Endothelial cell of umbilical vein (primary cell): Measurements from ENCODE around the gene RNF187. TPM values are rescaled to one million over a fixed set of nuclear protein-coding genes. Genes with fewer than 3 reads are reported as not detected.

Experiments
- BruUV-seq: library from RNA; stranded (reverse); fragments of 400-500 nt; replicated peaks from 2 replicates; lab custom pipeline; 2021; lab: Mats Ljungman, UMichigan
- CTCF ChIA-PET: fragments of 300-600, 350-600 bp; sonication (Branson Sonifier 250); formaldehyde crosslinking; loops from one replicate; lab custom pipeline; 2021; ENCODE audit warnings: antibody characterized with exemption, inconsistent platforms; lab: Charles Lee
- POLR2A ChIA-PET: fragments of 300-600, 350-600 bp; sonication (Branson Sonifier 250); formaldehyde crosslinking; loops from one replicate; lab custom pipeline; 2021; ENCODE audit warnings: antibody characterized with exemption, inconsistent platforms; lab: Charles Lee
- DNase-seq: peaks from one replicate; pipeline ENCODE4 v3.0.0-alpha.2; 2011; ENCODE audit warnings: low read depth, low spot score
- FAIRE-seq: peaks from 2 replicates; lab custom pipeline; 2011; peaks lifted over from hg19 to GRCh38; lab: Jason Lieb, UNC
- H2AFZ ChIP-seq: 2 replicates; pipeline ENCODE4 v1.6.0; 2012; ENCODE audit warnings: low read depth, low read length, control low read depth, inconsistent platforms
- H3K27ac ChIP-seq: 2 replicates; pipeline ENCODE4 v1.5.1; 2011; ENCODE audit warnings: low read depth, mild to moderate bottlenecking, control low read depth, low read length, moderate library complexity; ENCODE audit not compliant: insufficient read depth
- H3K27me3 ChIP-seq, 2 experiments: 2 replicates each; pipeline versions ENCODE4 v1.6.0 to v1.6.1; 2011; ENCODE audit warnings: low read length in 2 of 2, mixed read lengths in 1 of 2; ENCODE audit not compliant: control insufficient read depth in 2 of 2, insufficient read depth in 2 of 2
- H3K36me3 ChIP-seq, 2 experiments: 2 replicates in 1 of 2; 3 replicates in 1 of 2; pipeline ENCODE4 v1.5.1; 2011; ENCODE audit warnings: low read length in 2 of 2, mild to moderate bottlenecking in 1 of 2, moderate library complexity in 1 of 2; ENCODE audit not compliant: control insufficient read depth in 2 of 2, insufficient read depth in 2 of 2; ENCODE audit errors: extremely low read depth in 1 of 2
- H3K4me1 ChIP-seq: 3 replicates; pipeline ENCODE4 v1.5.1; 2011; ENCODE audit warnings: mild to moderate bottlenecking, low read length; ENCODE audit not compliant: control insufficient read depth, insufficient read depth; ENCODE audit errors: extremely low read depth
- H3K4me2 ChIP-seq: 2 replicates; pipeline ENCODE4 v1.6.1; 2011; ENCODE audit warnings: low read length, control low read depth, mixed read lengths; ENCODE audit not compliant: insufficient read depth
- H3K4me3 ChIP-seq, 3 experiments: fragments of 200-600 bp in 1 of 3; sonication (generic), shearing (Covaris generic) in 1 of 3; replicated peaks in 1 of 3; 2 replicates each; pipeline ENCODE4 v1.5.1; 2011 to 2016; ENCODE audit warnings: control low read depth in 3 of 3, low read length in 3 of 3, mild to moderate bottlenecking in 2 of 3, inconsistent platforms in 1 of 3, low read depth in 1 of 3, moderate library complexity in 1 of 3; ENCODE audit not compliant: insufficient read depth in 1 of 3
- H3K79me2 ChIP-seq: 2 replicates; pipeline ENCODE4 v1.6.0; 2012; ENCODE audit warnings: low read length, inconsistent platforms; ENCODE audit not compliant: control insufficient read depth, insufficient read depth
- H3K9ac ChIP-seq: replicated peaks from 2 replicates; pipeline ENCODE3; 2011; ENCODE audit warnings: low read length, control low read depth; ENCODE audit not compliant: insufficient read depth; ENCODE audit errors: extremely low read depth
- H3K9me1 ChIP-seq: replicated peaks from 3 replicates; pipeline ENCODE4 v1.6.0; 2011; ENCODE audit warnings: mild to moderate bottlenecking, low read length; ENCODE audit not compliant: control insufficient read depth, insufficient read depth; ENCODE audit errors: extremely low read depth
- H3K9me3 ChIP-seq: replicated peaks from 2 replicates; pipeline ENCODE4 v1.5.1; 2012; ENCODE audit warnings: low read length, inconsistent platforms; ENCODE audit not compliant: control insufficient read depth, insufficient read depth
- H4K20me1 ChIP-seq: replicated peaks from 2 replicates; pipeline ENCODE3; 2011; ENCODE audit warnings: mild to moderate bottlenecking, low read length; ENCODE audit not compliant: control insufficient read depth, insufficient read depth; ENCODE audit errors: extremely low read depth
- CTCF ChIP-seq, 2 donors: IDR thresholded peaks; 1 replicate in 1 of 2; 2 replicates in 1 of 2; pipeline ENCODE4 v1.5.1; 2011; ENCODE audit warnings: low read length in 2 of 2, mild to moderate bottlenecking in 2 of 2, moderate library complexity in 2 of 2, control low read depth in 1 of 2, inconsistent platforms in 1 of 2, low read depth in 1 of 2; ENCODE audit not compliant: insufficient read depth in 1 of 2; ENCODE audit errors: extremely low read depth in 1 of 2
- EZH2 ChIP-seq: IDR thresholded peaks from 2 replicates; pipeline ENCODE4 v1.6.1; 2012; ENCODE audit warnings: borderline replicate concordance, low read depth, mild to moderate bottlenecking, moderate library complexity, low read length, inconsistent platforms; ENCODE audit not compliant: severe bottlenecking
- FOS ChIP-seq: IDR thresholded peaks from 2 replicates; pipeline ENCODE4 v1.6.1; 2011; ENCODE audit warnings: mild to moderate bottlenecking, low read length, moderate library complexity, borderline replicate concordance; ENCODE audit not compliant: insufficient read depth
- GATA2 ChIP-seq: IDR thresholded peaks from 2 replicates; pipeline ENCODE4 v1.7.0; 2011; ENCODE audit warnings: low read depth, mild to moderate bottlenecking, moderate library complexity, mixed read lengths, low read length; ENCODE audit not compliant: insufficient read length, insufficient read depth
- JUN ChIP-seq: IDR thresholded peaks from 2 replicates; pipeline ENCODE4 v1.6.1; 2011; ENCODE audit warnings: borderline replicate concordance, low read depth; ENCODE audit not compliant: insufficient read length, insufficient read depth
- MAX ChIP-seq: IDR thresholded peaks from 2 replicates; pipeline ENCODE4 v1.6.1; 2011; ENCODE audit not compliant: insufficient read depth, insufficient read length
- MYC ChIP-seq: IDR thresholded peaks from one replicate; pipeline ENCODE4 v1.6.1; 2011; ENCODE audit warnings: mild to moderate bottlenecking, low read depth, low read length
- POLR2A ChIP-seq: IDR thresholded peaks from 2 replicates; pipeline ENCODE4 v1.6.1; 2012; ENCODE audit warnings: low read depth, mild to moderate bottlenecking, control low read depth, low read length
- POLR2AphosphoS5 ChIP-seq: IDR thresholded peaks from 2 replicates; pipeline ENCODE4 v1.6.1; 2012; ENCODE audit warnings: low read depth, mild to moderate bottlenecking, control low read depth, low read length, moderate library complexity; ENCODE audit not compliant: insufficient read depth
- dilution Hi-C: fragments of 300-500 bp; cut with MboI; formaldehyde crosslinking; loops from one replicate; pipeline ENCODE4 v1.15.0; 2019; ENCODE audit warnings: low sequenced_read_pairs; ENCODE audit not compliant: extremely low pct_ligation_motif_present
- intact Hi-C: fragments of 100-400 bp; cut with micrococcal nuclease; formaldehyde crosslinking; loops from one replicate; pipeline ENCODE4 v1.10.0; 2022
- polyA plus RNA-seq, 4 experiments: library from polyadenylated mRNA; depleted of rRNA in 3 of 4; stranded (reverse) in 3 of 4; unstranded in 1 of 4; fragments of >200 nt; gene quantifications; 2 replicates each; pipeline versions ENCODE4 v1.2.1 to v1.2.3, GENCODE V29; 2011 to 2012; ENCODE audit warnings: missing spikeins in 1 of 4
- total RNA-seq: library from RNA; stranded (reverse); gene quantifications from 2 replicates; pipeline ENCODE4 v1.2.3, GENCODE V29; 2021

Gene RNF187
- total and polyA plus RNA-seq, 2 donors (not counting 3 experiments of a cell fraction or from before 2014, with no cell fraction given), result 48.0 to 86.4 TPM

GRCh38 chr1:228497817-228498216, 10.6 kb downstream of the RNF187 start:
- Histone ChIP-seq H3K4me2 (no peak overlapping the region), H3K9me1 (no peaks in the 10 kb centered on the region), H3K9ac (no peak overlapping the region), H3K27me3 (no peaks in the 10 kb centered on the region), H3K4me1 (no peaks in the 10 kb centered on the region), H3K36me3 (peaks cover 0 to 22% of the 10 kb centered on the region in 2 experiments), H3K4me3 (no peak overlapping the region), H3K27ac (no peak overlapping the region), H2AFZ (no peak overlapping the region), H3K79me2 (no peaks in the 10 kb centered on the region), H3K9me3 (no peaks in the 10 kb centered on the region), H4K20me1 (no peaks in the 10 kb centered on the region)
- BruUV-seq, result no TSS peak
- no peak for FAIRE-seq
- no peak for TF ChIP-seq GATA2
- TF ChIP-seq MAX, result no peak
- no peak for TF ChIP-seq FOS
- TF ChIP-seq EZH2, result no peak
- TF ChIP-seq POLR2AphosphoS5, result no peak
- TF ChIP-seq CTCF (IDR thresholded peaks at IDR 0.05; ENCODE audit: extremely low read depth in 1 of 2, insufficient read depth in 1 of 2, low read depth in 1 of 2, low read length in 2 of 2), result no peak
- TF ChIP-seq JUN, result no peak
- TF ChIP-seq MYC, result no peak
- no peak for TF ChIP-seq POLR2A
- intact Hi-C loops (no loop called here), dilution Hi-C loops (no loop called here)
- CTCF ChIA-PET, result interaction anchor here (0.6 to 1.1 kb wide), 3 partner anchors 9 to 55 kb away, joined by 3 to 4 read pairs (median 3); a partner anchor contains a TSS
- POLR2A ChIA-PET, result interaction anchor here (0.7 kb wide), 1 partner anchor 14 kb away, joined by 4 read pairs; no protein-coding TSS in a partner anchor
- DNase-seq, result no peak
